Neural cell (in vitro differentiated cells): ENCODE measurements around the gene P2RY8. TPM values are rescaled to one million over a fixed set of nuclear protein-coding genes. Genes with fewer than 3 reads are reported as not detected.

Experiments used
- H2AFZ ChIP-seq: fragments of 200-600, 300-800 bp; sonication (generic), shearing (Covaris generic); 2 replicates; pipeline ENCODE4 v1.6.0; 2014; ENCODE audit warnings: low read depth, mild to moderate bottlenecking, antibody characterized with exemption, low read length, moderate library complexity
- H3F3A ChIP-seq: fragments of 200-600 bp; shearing (Covaris generic); 2 replicates; pipeline ENCODE4 v1.6.1; 2016; ENCODE audit warnings: mild to moderate bottlenecking, moderate library complexity, mixed read lengths, antibody characterized with exemption, low read length; ENCODE audit not compliant: insufficient read depth, poor library complexity, severe bottlenecking
- H3K27ac ChIP-seq: fragments of 200-600, 300-800 bp; sonication (generic), shearing (Covaris generic); 2 replicates; pipeline ENCODE4 v1.5.1; 2014; ENCODE audit warnings: mild to moderate bottlenecking, low read length, moderate library complexity
- H3K27me3 ChIP-seq: fragments of 300-800, 200-600 bp; sonication (generic), shearing (Covaris generic); 2 replicates; pipeline ENCODE4 v1.6.0; 2014; ENCODE audit warnings: mild to moderate bottlenecking, low read depth, low read length, moderate library complexity; ENCODE audit not compliant: insufficient read depth
- H3K36me3 ChIP-seq: fragments of 300-800, 200-600 bp; sonication (generic), shearing (Covaris generic); 2 replicates; pipeline ENCODE4 v1.5.1; 2014; ENCODE audit warnings: mild to moderate bottlenecking, antibody characterized with exemption, low read length, moderate library complexity; ENCODE audit not compliant: insufficient read depth
- H3K4me2 ChIP-seq: fragments of 300-800, 200-600 bp; sonication (generic), shearing (Covaris generic); 2 replicates; pipeline ENCODE4 v1.6.0; 2014; ENCODE audit warnings: mild to moderate bottlenecking, low read length
- H3K4me3 ChIP-seq: fragments of 300-800, 200-600 bp; sonication (generic), shearing (Covaris generic); 2 replicates; pipeline ENCODE4 v1.5.1; 2014; ENCODE audit warnings: mild to moderate bottlenecking, low read length, moderate library complexity
- H3K79me2 ChIP-seq: fragments of 200-600 bp; shearing (Covaris generic); replicated peaks from 2 replicates; pipeline ENCODE4 v1.6.0; 2014; ENCODE audit warnings: mild to moderate bottlenecking, low read length, moderate library complexity; ENCODE audit not compliant: insufficient read depth
- H3K9ac ChIP-seq: fragments of 300-800, 200-600 bp; sonication (generic), shearing (Covaris generic); 2 replicates; pipeline ENCODE4 v1.6.1; 2016; ENCODE audit warnings: mild to moderate bottlenecking, low read length, mixed read lengths
- H3K9me2 ChIP-seq: fragments of 200-600 bp; shearing (Covaris generic); 2 replicates; pipeline ENCODE4 v1.6.1; 2016; ENCODE audit warnings: mild to moderate bottlenecking, low read length, mixed read lengths; ENCODE audit not compliant: insufficient read depth
- H3K9me3 ChIP-seq: fragments of 200-600, 300-800 bp; sonication (generic), shearing (Covaris generic); 2 replicates; pipeline ENCODE4 v1.6.1; 2016; ENCODE audit warnings: mild to moderate bottlenecking, mixed run types, low read length, moderate library complexity, mixed read lengths
- H4K20me1 ChIP-seq: fragments of 200-600 bp; shearing (Covaris generic); 2 replicates; pipeline ENCODE4 v1.6.1; 2016; ENCODE audit warnings: mild to moderate bottlenecking, mixed run types; ENCODE audit not compliant: insufficient read depth
- EP300 ChIP-seq: fragments of 450-650 bp; conservative IDR thresholded peaks from 2 replicates; pipeline ENCODE4 v1.6.1; 2014; ENCODE audit warnings: antibody characterized with exemption, mild to moderate bottlenecking, moderate library complexity; ENCODE audit not compliant: poor library complexity, severe bottlenecking
- EZH2 ChIP-seq: fragments of 200-600, 300-800 bp; shearing (Covaris generic), sonication (generic); IDR thresholded peaks from 2 replicates; pipeline ENCODE4 v1.6.1; 2014; ENCODE audit warnings: antibody characterized with exemption, low read length, borderline replicate concordance, mild to moderate bottlenecking; ENCODE audit not compliant: insufficient read depth, poor library complexity, severe bottlenecking
- MXI1 ChIP-seq: fragments of 450-650 bp; conservative IDR thresholded peaks from 2 replicates; pipeline ENCODE4 v1.6.1; 2014; ENCODE audit warnings: antibody characterized with exemption, mild to moderate bottlenecking; ENCODE audit not compliant: poor library complexity, severe bottlenecking
- POLR2AphosphoS5 ChIP-seq: IDR thresholded peaks from 2 replicates; pipeline ENCODE4 v1.6.1; 2012
- RAD21 ChIP-seq: fragments of 450-650 bp; conservative IDR thresholded peaks from 2 replicates; pipeline ENCODE4 v1.6.1; 2014; ENCODE audit warnings: antibody characterized with exemption, mild to moderate bottlenecking, moderate library complexity
- SMC3 ChIP-seq: fragments of 450-650 bp; conservative IDR thresholded peaks from 2 replicates; pipeline ENCODE4 v1.6.1; 2014; ENCODE audit warnings: antibody characterized with exemption, mild to moderate bottlenecking, moderate library complexity; ENCODE audit not compliant: poor library complexity
- TAF1 ChIP-seq: IDR thresholded peaks from 2 replicates; pipeline ENCODE4 v1.6.1; 2012; ENCODE audit warnings: low read depth
- polyA plus RNA-seq: library from polyadenylated mRNA; depleted of rRNA; stranded (reverse); fragments of >200 nt; gene quantifications from 2 replicates; pipeline ENCODE4 v1.2.3, GENCODE V29; 2014
- TF ChIP-seq, protein P1 (sequence below): fragments of 450-650 bp; IDR thresholded peaks from 2 replicates; pipeline ENCODE4 v1.5.1; 2014; ENCODE audit warnings: antibody characterized with exemption, mild to moderate bottlenecking, moderate library complexity; ENCODE audit not compliant: poor library complexity, severe bottlenecking
- TF ChIP-seq, protein P2 (sequence below): IDR thresholded peaks from 2 replicates; pipeline ENCODE4 v1.6.1; 2012; ENCODE audit warnings: borderline replicate concordance

The P2RY8 gene
- polyA plus RNA-seq, 1 donor from 2014 or later = not detected

DNA sequence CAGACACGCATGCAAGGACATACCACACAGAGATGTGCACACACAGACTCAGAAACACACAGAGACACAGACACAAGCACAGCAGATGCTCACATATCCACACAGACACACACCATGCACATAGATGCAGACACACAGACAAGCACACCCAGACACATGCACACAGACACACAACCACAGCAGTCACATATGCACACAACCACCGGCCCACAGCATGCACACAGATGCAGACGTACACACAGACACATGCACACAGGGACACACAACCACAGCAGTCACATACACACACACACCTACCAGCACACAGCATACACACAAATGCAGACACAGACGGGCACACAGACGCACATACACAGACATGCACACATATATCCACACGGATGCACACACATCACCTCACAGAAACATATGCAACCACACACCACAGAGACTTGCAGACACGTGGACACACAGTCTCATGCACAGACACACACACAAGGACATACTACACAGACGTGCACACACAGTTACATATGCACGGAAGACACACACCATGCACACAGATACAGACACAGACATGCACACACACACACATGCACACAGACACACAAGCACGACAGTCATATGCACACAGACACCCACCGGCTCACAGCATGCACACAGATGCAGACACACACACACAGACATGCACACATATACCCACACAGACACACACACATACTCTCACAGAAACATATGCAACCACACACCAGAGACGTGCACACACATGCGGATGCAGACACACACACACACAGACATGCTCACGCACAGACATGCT is 119.8 kb downstream of the P2RY8 start:
- Histone ChIP-seq H3K36me3 (peaks cover 10% of the 10 kb centered on the region), H2AFZ (no peak overlapping the region), H3K4me2 (no peak overlapping the region), H3K27ac (no peak overlapping the region), H3K9me2 (no peaks in the 10 kb centered on the region), H4K20me1 (no peaks in the 10 kb centered on the region), H3F3A (no peaks in the 10 kb centered on the region), H3K4me3 (no peak overlapping the region), H3K27me3 (no peaks in the 10 kb centered on the region), H3K9me3 (peaks cover 4% of the 10 kb centered on the region), H3K79me2 (no peaks in the 10 kb centered on the region), H3K9ac (no peak overlapping the region)
- TF ChIP-seq TAF1 = no peak
- no peak for TF ChIP-seq RAD21
- no peak for TF ChIP-seq MXI1
- no peak for TF ChIP-seq EP300
- no peak for TF ChIP-seq EZH2
- TF ChIP-seq, protein P1, sequence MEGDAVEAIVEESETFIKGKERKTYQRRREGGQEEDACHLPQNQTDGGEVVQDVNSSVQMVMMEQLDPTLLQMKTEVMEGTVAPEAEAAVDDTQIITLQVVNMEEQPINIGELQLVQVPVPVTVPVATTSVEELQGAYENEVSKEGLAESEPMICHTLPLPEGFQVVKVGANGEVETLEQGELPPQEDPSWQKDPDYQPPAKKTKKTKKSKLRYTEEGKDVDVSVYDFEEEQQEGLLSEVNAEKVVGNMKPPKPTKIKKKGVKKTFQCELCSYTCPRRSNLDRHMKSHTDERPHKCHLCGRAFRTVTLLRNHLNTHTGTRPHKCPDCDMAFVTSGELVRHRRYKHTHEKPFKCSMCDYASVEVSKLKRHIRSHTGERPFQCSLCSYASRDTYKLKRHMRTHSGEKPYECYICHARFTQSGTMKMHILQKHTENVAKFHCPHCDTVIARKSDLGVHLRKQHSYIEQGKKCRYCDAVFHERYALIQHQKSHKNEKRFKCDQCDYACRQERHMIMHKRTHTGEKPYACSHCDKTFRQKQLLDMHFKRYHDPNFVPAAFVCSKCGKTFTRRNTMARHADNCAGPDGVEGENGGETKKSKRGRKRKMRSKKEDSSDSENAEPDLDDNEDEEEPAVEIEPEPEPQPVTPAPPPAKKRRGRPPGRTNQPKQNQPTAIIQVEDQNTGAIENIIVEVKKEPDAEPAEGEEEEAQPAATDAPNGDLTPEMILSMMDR = no peak
- TF ChIP-seq SMC3 = no peak
- TF ChIP-seq, protein P2, sequence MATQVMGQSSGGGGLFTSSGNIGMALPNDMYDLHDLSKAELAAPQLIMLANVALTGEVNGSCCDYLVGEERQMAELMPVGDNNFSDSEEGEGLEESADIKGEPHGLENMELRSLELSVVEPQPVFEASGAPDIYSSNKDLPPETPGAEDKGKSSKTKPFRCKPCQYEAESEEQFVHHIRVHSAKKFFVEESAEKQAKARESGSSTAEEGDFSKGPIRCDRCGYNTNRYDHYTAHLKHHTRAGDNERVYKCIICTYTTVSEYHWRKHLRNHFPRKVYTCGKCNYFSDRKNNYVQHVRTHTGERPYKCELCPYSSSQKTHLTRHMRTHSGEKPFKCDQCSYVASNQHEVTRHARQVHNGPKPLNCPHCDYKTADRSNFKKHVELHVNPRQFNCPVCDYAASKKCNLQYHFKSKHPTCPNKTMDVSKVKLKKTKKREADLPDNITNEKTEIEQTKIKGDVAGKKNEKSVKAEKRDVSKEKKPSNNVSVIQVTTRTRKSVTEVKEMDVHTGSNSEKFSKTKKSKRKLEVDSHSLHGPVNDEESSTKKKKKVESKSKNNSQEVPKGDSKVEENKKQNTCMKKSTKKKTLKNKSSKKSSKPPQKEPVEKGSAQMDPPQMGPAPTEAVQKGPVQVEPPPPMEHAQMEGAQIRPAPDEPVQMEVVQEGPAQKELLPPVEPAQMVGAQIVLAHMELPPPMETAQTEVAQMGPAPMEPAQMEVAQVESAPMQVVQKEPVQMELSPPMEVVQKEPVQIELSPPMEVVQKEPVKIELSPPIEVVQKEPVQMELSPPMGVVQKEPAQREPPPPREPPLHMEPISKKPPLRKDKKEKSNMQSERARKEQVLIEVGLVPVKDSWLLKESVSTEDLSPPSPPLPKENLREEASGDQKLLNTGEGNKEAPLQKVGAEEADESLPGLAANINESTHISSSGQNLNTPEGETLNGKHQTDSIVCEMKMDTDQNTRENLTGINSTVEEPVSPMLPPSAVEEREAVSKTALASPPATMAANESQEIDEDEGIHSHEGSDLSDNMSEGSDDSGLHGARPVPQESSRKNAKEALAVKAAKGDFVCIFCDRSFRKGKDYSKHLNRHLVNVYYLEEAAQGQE = no peak
- TF ChIP-seq POLR2AphosphoS5 = no peak

DNA sequence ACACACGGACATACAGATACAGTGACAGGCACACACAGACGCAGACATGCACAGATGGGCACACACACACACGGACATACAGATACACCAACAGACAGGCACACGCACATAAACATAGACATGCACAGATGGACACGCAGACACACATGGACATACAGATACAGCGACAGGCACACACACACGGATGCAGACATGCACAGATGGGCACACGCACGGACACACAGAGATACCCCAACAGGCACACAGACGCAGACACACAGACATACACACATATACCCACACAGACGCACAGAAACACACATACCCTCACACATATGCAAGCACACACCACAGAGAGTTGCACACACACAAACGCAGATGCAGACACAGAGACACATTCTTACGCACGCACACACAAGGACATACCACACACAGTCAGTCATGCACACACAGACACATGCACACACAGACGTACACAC is 120.6 kb downstream of the P2RY8 start:
- peaks cover 2% of the 10 kb centered on the region for H3K36me3 ChIP-seq
- H3K27me3 ChIP-seq = no peaks in the 10 kb centered on the region
- TF ChIP-seq MXI1 = no peak
- TF ChIP-seq, protein P2 = no peak
- TF ChIP-seq TAF1 = no peak
- no peak for TF ChIP-seq RAD21
- TF ChIP-seq SMC3 = no peak
- TF ChIP-seq POLR2AphosphoS5 = no peak
- TF ChIP-seq EZH2 = no peak
- TF ChIP-seq, protein P1 = no peak
- TF ChIP-seq EP300 = no peak
- H3K4me3 ChIP-seq = no peak overlapping the region
- no peak overlapping the region for H2AFZ ChIP-seq
- no peaks in the 10 kb centered on the region for H3K9me2 ChIP-seq
- H4K20me1 ChIP-seq = no peaks in the 10 kb centered on the region
- H3F3A ChIP-seq = no peaks in the 10 kb centered on the region
- H3K4me2 ChIP-seq = no peak overlapping the region
- H3K9ac ChIP-seq = no peak overlapping the region
- H3K79me2 ChIP-seq = no peaks in the 10 kb centered on the region
- no peak overlapping the region for H3K27ac ChIP-seq
- no peaks in the 10 kb centered on the region for H3K9me3 ChIP-seq
